Tibial artery (tissue), 4 donors: Measurements from ENCODE around the gene ZCCHC4.

ENCODE experiments used
- DNase-seq, 2 donors: peaks; one replicate each; pipeline ENCODE4 v3.0.0-alpha.2; 2019
- H3K27ac ChIP-seq, 2 donors: fragments of 200-600 bp; sonication (generic) in 1 of 2; 1 replicate in 1 of 2; 2 replicates in 1 of 2; pipeline ENCODE4 v1.5.1; 2018 to 2019; ENCODE audit warnings: mild to moderate bottlenecking in 1 of 2
- H3K27me3 ChIP-seq, 2 donors: fragments of 200-600 bp; sonication (generic) in 1 of 2; one replicate each; pipeline versions ENCODE4 v1.5.1 to v1.6.0; 2016 to 2019
- H3K36me3 ChIP-seq, 3 donors: fragments of 200-600 bp; sonication (generic) in 2 of 3; one replicate each; pipeline ENCODE4 v1.5.1; 2016 to 2019; ENCODE audit warnings: mild to moderate bottlenecking in 2 of 3
- H3K4me1 ChIP-seq, 4 donors: fragments of 200-600 bp; sonication (generic) in 2 of 4; 1 replicate in 3 of 4; 2 replicates in 1 of 4; pipeline ENCODE4 v1.5.1; 2016 to 2019
- H3K4me3 ChIP-seq, 2 donors: fragments of 200-600 bp; sonication (generic) in 1 of 2; 1 replicate in 1 of 2; 2 replicates in 1 of 2; pipeline ENCODE4 v1.5.1; 2018 to 2019; ENCODE audit warnings: mild to moderate bottlenecking in 2 of 2
- H3K9me3 ChIP-seq, 3 donors: fragments of 200-600 bp; sonication (generic) in 1 of 3; one replicate each; pipeline ENCODE4 v1.5.1; 2016 to 2019
- intact Hi-C: fragments of 100-400 bp; cut with DNase I; formaldehyde crosslinking; loops from one replicate; pipeline ENCODE4 v1.15.0; 2023; ENCODE audit warnings: low total_unique reads
- TF ChIP-seq, protein P1 (sequence below), 2 experiments: fragments of 200-600 bp in 1 of 2; fragments of 450-650 bp in 1 of 2; IDR thresholded peaks; one replicate each; pipeline ENCODE4 v1.5.1; 2017 to 2019; ENCODE audit warnings: antibody characterized with exemption in 2 of 2, mild to moderate bottlenecking in 1 of 2, moderate library complexity in 1 of 2

ZCCHC4 gene

DNA sequence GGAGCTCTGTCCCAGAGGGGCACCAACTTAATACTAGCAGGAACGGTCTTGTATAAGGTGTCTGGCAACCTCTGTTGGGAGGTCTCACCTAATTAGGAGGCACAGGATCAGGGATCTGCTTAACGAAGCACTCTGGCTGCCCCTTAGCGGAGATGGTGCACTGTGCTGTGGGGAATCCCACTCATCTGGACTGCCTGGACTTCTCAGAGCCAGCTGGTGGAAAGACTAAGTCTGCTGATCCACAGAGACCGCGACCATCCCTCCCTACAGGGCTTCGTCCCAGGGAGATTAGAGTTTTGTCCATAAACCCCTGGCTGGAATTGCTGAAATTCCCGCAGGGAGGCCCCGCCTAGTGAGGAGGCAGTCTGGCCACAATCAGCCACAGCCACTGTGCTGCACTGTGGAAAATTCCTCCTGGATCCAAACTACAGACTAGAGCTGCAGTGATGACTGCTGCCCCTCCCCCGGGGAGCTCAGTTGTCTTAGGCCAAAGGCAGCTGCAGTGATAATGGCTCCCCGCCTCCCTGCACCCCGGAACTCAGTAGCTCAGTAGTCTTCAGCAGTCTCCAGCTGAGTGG lies 22.0 kb upstream of the ZCCHC4 start:
- H3K4me3 ChIP-seq: no peak overlapping the region
- no peaks in the 10 kb centered on the region for H3K4me1 ChIP-seq
- H3K27ac ChIP-seq: no peak overlapping the region
- TF ChIP-seq, protein P1, sequence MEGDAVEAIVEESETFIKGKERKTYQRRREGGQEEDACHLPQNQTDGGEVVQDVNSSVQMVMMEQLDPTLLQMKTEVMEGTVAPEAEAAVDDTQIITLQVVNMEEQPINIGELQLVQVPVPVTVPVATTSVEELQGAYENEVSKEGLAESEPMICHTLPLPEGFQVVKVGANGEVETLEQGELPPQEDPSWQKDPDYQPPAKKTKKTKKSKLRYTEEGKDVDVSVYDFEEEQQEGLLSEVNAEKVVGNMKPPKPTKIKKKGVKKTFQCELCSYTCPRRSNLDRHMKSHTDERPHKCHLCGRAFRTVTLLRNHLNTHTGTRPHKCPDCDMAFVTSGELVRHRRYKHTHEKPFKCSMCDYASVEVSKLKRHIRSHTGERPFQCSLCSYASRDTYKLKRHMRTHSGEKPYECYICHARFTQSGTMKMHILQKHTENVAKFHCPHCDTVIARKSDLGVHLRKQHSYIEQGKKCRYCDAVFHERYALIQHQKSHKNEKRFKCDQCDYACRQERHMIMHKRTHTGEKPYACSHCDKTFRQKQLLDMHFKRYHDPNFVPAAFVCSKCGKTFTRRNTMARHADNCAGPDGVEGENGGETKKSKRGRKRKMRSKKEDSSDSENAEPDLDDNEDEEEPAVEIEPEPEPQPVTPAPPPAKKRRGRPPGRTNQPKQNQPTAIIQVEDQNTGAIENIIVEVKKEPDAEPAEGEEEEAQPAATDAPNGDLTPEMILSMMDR (IDR thresholded peaks at IDR 0.05): no peak
- intact Hi-C loops: no loop called here
- no peaks in the 10 kb centered on the region for H3K36me3 ChIP-seq
- no peaks in the 10 kb centered on the region for H3K9me3 ChIP-seq
- H3K27me3 ChIP-seq: no peaks in the 10 kb centered on the region
- DNase-seq: no peak

- H3K27ac ChIP-seq: no peak overlapping the region
- no peaks in the 10 kb centered on the region for H3K27me3 ChIP-seq
- no peaks in the 10 kb centered on the region for H3K4me1 ChIP-seq
- TF ChIP-seq, protein P1 (IDR thresholded peaks at IDR 0.05): no peak
- DNase-seq: no peak
- H3K4me3 ChIP-seq: no peak overlapping the region
- intact Hi-C loops: no loop called here
- no peaks in the 10 kb centered on the region for H3K36me3 ChIP-seq
- no peaks in the 10 kb centered on the region for H3K9me3 ChIP-seq
Measured at GRCh38 chr4:25291158-25291733, 21.3 kb upstream of the ZCCHC4 start.

DNA sequence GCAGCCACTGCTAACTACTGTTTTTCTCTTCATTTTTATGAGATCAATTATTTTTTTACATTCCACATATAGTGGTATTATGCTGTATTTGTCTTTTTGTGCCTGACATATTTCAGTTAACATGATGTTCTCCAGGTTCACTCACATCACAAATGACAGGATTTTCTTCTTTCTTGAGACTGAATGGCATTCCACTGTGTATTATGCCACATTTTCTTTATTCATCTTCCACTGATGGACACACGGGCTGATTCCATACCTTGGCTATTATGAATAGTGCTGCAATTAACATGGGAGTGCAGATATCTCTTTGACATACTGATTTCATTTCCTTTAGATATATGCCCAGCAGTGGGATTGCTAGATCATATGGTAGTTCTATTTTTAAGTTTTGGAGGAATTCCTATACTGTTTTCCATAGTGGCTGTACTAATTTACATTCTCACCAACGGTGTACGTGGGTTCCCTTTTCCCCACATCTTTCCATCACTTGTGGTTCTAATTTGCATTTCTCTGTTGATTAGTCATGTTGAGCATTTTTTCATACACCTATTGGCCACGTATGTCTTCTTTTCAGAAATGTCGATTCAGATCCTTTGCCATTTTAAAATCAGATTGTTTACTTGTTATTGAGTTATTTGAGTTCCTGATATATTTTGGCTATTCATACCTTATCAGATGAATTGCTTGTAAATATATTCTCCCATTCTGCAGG lies 14.9 kb upstream of the ZCCHC4 start:
- H3K4me1 ChIP-seq: no peaks in the 10 kb centered on the region
- no peaks in the 10 kb centered on the region for H3K9me3 ChIP-seq
- no peak overlapping the region for H3K4me3 ChIP-seq
- no peak overlapping the region for H3K27ac ChIP-seq
- no peaks in the 10 kb centered on the region for H3K36me3 ChIP-seq
- H3K27me3 ChIP-seq: peaks cover 0 to 5% of the 10 kb centered on the region in 2 donors
- intact Hi-C loops: no loop called here
- no peak for DNase-seq
- TF ChIP-seq, protein P1 (IDR thresholded peaks at IDR 0.05): no peak

- Histone ChIP-seq H3K27ac (no peak overlapping the region), H3K9me3 (no peaks in the 10 kb centered on the region), H3K36me3 (no peaks in the 10 kb centered on the region), H3K4me3 (no peak overlapping the region), H3K4me1 (no peaks in the 10 kb centered on the region), H3K27me3 (peaks cover 0 to 5% of the 10 kb centered on the region in 2 donors)
- intact Hi-C loops: no loop called here
- no peak for DNase-seq
- TF ChIP-seq, protein P1 (IDR thresholded peaks at IDR 0.05): no peak
Measured at GRCh38 chr4:25299476-25300203, 12.9 kb upstream of the ZCCHC4 start.

- H3K27ac ChIP-seq: no peak overlapping the region
- intact Hi-C loops: no loop called here
- no peak overlapping the region for H3K4me3 ChIP-seq
- no peaks in the 10 kb centered on the region for H3K36me3 ChIP-seq
- TF ChIP-seq, protein P1 (IDR thresholded peaks at IDR 0.05): no peak
- no peak for DNase-seq
- peaks cover 0 to 5% of the 10 kb centered on the region in 2 donors for H3K27me3 ChIP-seq
- H3K4me1 ChIP-seq: no peaks in the 10 kb centered on the region
- H3K9me3 ChIP-seq: no peaks in the 10 kb centered on the region
Measured at GRCh38 chr4:25301471-25301870, 11.1 kb upstream of the ZCCHC4 start.
